Measurements from ENCODE around the gene METTL25B.
"Not testable (repeated sequence)": the region's sequence is repeated elsewhere in the genome, so short reads cannot be mapped to it uniquely, and the experiment has no call there.

DNA sequence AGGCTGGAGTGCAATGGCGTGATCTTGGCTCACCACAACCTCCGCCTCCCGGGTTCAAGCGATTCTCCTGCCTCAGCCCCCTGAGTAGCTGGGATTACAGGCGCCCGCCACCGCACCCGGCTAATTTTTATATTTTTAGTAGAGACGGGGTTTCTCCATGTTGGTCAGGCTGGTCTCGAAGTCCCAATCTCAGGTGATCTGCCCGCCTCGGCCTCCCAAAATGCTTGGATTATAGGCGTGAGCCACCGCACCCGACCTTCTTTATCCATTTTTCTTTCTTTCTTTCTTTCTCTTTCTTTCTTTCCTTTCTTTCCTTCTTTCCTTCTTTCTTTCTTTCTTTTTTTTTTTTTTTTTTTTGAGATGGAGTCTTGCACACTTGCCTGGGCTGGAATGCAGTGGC lies 36.9 kb downstream of the METTL25B start:
- TF ChIP-seq, protein P1, sequence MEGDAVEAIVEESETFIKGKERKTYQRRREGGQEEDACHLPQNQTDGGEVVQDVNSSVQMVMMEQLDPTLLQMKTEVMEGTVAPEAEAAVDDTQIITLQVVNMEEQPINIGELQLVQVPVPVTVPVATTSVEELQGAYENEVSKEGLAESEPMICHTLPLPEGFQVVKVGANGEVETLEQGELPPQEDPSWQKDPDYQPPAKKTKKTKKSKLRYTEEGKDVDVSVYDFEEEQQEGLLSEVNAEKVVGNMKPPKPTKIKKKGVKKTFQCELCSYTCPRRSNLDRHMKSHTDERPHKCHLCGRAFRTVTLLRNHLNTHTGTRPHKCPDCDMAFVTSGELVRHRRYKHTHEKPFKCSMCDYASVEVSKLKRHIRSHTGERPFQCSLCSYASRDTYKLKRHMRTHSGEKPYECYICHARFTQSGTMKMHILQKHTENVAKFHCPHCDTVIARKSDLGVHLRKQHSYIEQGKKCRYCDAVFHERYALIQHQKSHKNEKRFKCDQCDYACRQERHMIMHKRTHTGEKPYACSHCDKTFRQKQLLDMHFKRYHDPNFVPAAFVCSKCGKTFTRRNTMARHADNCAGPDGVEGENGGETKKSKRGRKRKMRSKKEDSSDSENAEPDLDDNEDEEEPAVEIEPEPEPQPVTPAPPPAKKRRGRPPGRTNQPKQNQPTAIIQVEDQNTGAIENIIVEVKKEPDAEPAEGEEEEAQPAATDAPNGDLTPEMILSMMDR (IDR thresholded peaks at IDR 0.05): not testable (repeated sequence)
- TF ChIP-seq EZH2 (IDR thresholded peaks at IDR 0.05; ENCODE audit: borderline replicate concordance, insufficient read depth, low read depth, low read length, poor library complexity, severe bottlenecking): not testable (repeated sequence)

All from B cell (primary cell).